Measurements from ENCODE around the gene PHPT1. TPM values are rescaled to one million over a fixed set of nuclear protein-coding genes. Genes with fewer than 3 reads are reported as not detected.
A peak's percentile ranks its signal among the peaks of the same experiment; 100 is the strongest.

Gene PHPT1
- total RNA-seq, 1 experiment from 2014 or later = 161 TPM

DNA sequence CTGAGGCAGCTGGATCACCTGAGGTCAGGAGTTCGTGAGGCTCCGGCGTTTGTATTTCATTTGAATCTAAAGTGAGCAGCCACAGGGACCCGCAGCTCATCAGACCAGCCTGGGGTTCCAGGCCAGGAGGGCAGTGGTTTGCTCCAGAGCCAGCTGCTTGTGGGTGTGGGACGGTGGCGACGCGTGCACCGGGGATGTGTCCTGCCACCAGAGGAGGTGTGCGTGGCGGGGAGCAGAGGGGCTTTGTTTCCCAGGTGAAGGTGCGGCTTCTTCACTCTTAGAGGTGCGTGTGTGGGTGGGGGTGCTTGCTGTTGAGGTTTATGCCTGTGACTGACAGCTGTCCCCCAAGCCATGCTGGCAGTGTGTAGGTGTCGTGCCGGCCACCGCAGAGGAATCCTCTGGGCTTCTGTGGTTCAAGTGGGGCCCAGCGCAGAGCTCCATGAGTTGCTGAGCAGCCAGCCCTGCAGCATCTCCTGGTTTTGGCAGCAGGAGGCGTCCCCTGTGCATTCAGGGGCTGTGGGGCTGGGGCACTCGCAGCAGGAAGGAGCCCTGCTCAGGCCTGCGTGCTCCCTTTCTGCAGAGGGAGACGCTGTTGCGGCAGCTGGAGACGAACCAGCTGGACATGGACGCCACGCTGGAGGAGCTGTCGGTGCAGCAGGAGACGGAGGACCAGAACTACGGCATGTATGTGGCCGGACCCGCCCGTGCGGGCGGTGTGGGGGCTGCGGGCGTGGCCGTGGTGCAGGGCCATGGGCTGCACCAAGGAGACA, 13.9 kb upstream of the PHPT1 start:
- no peak overlapping the region for H3K4ac ChIP-seq (ENCODE audit: low read depth, low read length)
- H2BK120ac ChIP-seq (ENCODE audit: low read depth, low read length, poor library complexity, severe bottlenecking) = no peak overlapping the region
- H3K56ac ChIP-seq (ENCODE audit: insufficient read length, low read depth, low read length) = no peak overlapping the region
- H3K27me3 Mint-ChIP-seq (ENCODE audit: low read depth) = peaks cover 5% of the 10 kb centered on the region; the same call in 1 of the 2 replicates
- H3K36me3 Mint-ChIP-seq (ENCODE audit: insufficient read depth in 1 of 3, low read depth in 3 of 3) = peaks cover 8 to 42% (median 42%) of the 10 kb centered on the region in 3 experiments
- H3K18ac ChIP-seq (ENCODE audit: insufficient read length, low read depth, low read length) = no peak overlapping the region
- H3K9me3 Mint-ChIP-seq = no peaks in the 10 kb centered on the region
- H3K9ac ChIP-seq (ENCODE audit: extremely low read depth, insufficient read length, low read length) = no peak overlapping the region
- H4K5ac ChIP-seq (ENCODE audit: insufficient read length, low read depth, low read length) = no peak overlapping the region
- no peaks in the 10 kb centered on the region for H3K79me1 ChIP-seq (ENCODE audit: insufficient read depth, low read depth, low read length, poor library complexity, severe bottlenecking)
- no peak overlapping the region; the same call in 1 of the 2 replicates for H3K14ac ChIP-seq (ENCODE audit: insufficient read depth, low read length)
- H4K20me1 ChIP-seq (ENCODE audit: control insufficient read depth, insufficient read depth, insufficient read length) = no peaks in the 10 kb centered on the region
- no peaks in the 10 kb centered on the region for H3K9me3 ChIP-seq (ENCODE audit: control insufficient read depth, low read depth, low read length)
- peaks cover 5 to 7% of the 10 kb centered on the region in 2 experiments for H3K4me1 Mint-ChIP-seq
- no peaks in the 10 kb centered on the region for H3K27me3 ChIP-seq (ENCODE audit: insufficient read depth, low read length)
- peak overlapping the region in 1 of 3 experiments; percentile 46; a peak in 1 of 7 replicates for H3K27ac Mint-ChIP-seq
- H4K91ac ChIP-seq (ENCODE audit: insufficient read length, low read depth, low read length) = no peak overlapping the region
- H3K23me2 ChIP-seq (ENCODE audit: insufficient read length, low read depth, low read length, poor library complexity, severe bottlenecking) = no peaks in the 10 kb centered on the region
- TF ChIP-seq, protein P1, sequence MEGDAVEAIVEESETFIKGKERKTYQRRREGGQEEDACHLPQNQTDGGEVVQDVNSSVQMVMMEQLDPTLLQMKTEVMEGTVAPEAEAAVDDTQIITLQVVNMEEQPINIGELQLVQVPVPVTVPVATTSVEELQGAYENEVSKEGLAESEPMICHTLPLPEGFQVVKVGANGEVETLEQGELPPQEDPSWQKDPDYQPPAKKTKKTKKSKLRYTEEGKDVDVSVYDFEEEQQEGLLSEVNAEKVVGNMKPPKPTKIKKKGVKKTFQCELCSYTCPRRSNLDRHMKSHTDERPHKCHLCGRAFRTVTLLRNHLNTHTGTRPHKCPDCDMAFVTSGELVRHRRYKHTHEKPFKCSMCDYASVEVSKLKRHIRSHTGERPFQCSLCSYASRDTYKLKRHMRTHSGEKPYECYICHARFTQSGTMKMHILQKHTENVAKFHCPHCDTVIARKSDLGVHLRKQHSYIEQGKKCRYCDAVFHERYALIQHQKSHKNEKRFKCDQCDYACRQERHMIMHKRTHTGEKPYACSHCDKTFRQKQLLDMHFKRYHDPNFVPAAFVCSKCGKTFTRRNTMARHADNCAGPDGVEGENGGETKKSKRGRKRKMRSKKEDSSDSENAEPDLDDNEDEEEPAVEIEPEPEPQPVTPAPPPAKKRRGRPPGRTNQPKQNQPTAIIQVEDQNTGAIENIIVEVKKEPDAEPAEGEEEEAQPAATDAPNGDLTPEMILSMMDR (conservative IDR thresholded peaks at IDR 0.05) = no peak
- WGBS (ENCODE audit: extremely low coverage, insufficient read length, low lambda C conversion rate) = no CpG with 5 or more reads among the region's 36 CpGs
- H3K27ac ChIP-seq (ENCODE audit: insufficient read length, low read depth, low read length) = no peak overlapping the region
- no peak overlapping the region for H2AFZ ChIP-seq (ENCODE audit: low read length)
- H2BK5ac ChIP-seq (ENCODE audit: insufficient read length, low read length) = no peak overlapping the region
- H2BK15ac ChIP-seq (ENCODE audit: low read depth, low read length) = no peak overlapping the region
- H2BK20ac ChIP-seq (ENCODE audit: low read depth, low read length, poor library complexity, severe bottlenecking) = no peak overlapping the region
- H2BK12ac ChIP-seq (ENCODE audit: insufficient read length, low read depth, low read length) = no peak overlapping the region
- no peak overlapping the region for H3K4me3 Mint-ChIP-seq
- H2AK5ac ChIP-seq (ENCODE audit: insufficient read length, low read length) = no peak overlapping the region
- H3K23ac ChIP-seq (ENCODE audit: insufficient read length, low read depth, low read length) = no peak overlapping the region
- no peak overlapping the region for H3K4me2 ChIP-seq (ENCODE audit: insufficient read depth, insufficient read length, low read length)
- no peak for DNase-seq
- no peaks in the 10 kb centered on the region for H3K79me2 ChIP-seq (ENCODE audit: insufficient read depth, low read length)
- H3K4me1 ChIP-seq (ENCODE audit: insufficient read depth, low read length) = peaks cover 2% of the 10 kb centered on the region; the same call in 1 of the 2 replicates
- H3T11ph ChIP-seq (ENCODE audit: low read length) = no peak overlapping the region
- H4K8ac ChIP-seq (replicated peaks; ENCODE audit: insufficient read length, low read depth, low read length) = no peak overlapping the region
